Thoracic aorta (tissue), 2 donors: ENCODE results near the gene DDX11. TPM values are rescaled to one million over a fixed set of nuclear protein-coding genes. Genes with fewer than 3 reads are reported as not detected.

Experiments used
- ATAC-seq: fragments of 150-250 bp; one replicate; pipeline ENCODE4 v1.8.0; 2017; ENCODE audit warnings: low read depth; ENCODE audit not compliant: insufficient number of reproducible peaks, low FRiP score
- DNase-seq: peaks from one replicate; pipeline ENCODE4 v3.0.0-alpha.2; 2020; ENCODE audit warnings: low spot score
- H3K27ac ChIP-seq, 2 donors: fragments of 200-600 bp; sonication (generic); 1 replicate in 1 of 2; 2 replicates in 1 of 2; pipeline ENCODE4 v1.5.1; 2016; ENCODE audit warnings: mild to moderate bottlenecking in 2 of 2, moderate library complexity in 2 of 2
- H3K27me3 ChIP-seq: fragments of 200-600 bp; sonication (generic); replicated peaks from 2 replicates; pipeline ENCODE4 v1.6.0; 2016; ENCODE audit warnings: mild to moderate bottlenecking; ENCODE audit not compliant: insufficient read depth
- H3K36me3 ChIP-seq: fragments of 200-600 bp; sonication (generic); one replicate; pipeline ENCODE4 v1.5.1; 2016
- H3K4me1 ChIP-seq, 2 donors: fragments of 200-600 bp; sonication (generic); 1 replicate in 1 of 2; 2 replicates in 1 of 2; pipeline versions ENCODE4 v1.5.1 to v1.6.0; 2016; ENCODE audit warnings: low read depth in 2 of 2, mild to moderate bottlenecking in 1 of 2; ENCODE audit not compliant: control insufficient read depth in 1 of 2
- H3K4me3 ChIP-seq: fragments of 200-600 bp; sonication (generic); 2 replicates; pipeline ENCODE4 v1.5.1; 2016; ENCODE audit warnings: mild to moderate bottlenecking
- H3K9me3 ChIP-seq: fragments of 200-600 bp; sonication (generic); 2 replicates; pipeline ENCODE4 v1.5.1; 2016
- CTCF ChIP-seq: fragments of 200-600 bp; sonication (generic); IDR thresholded peaks from one replicate; pipeline ENCODE4 v1.5.1; 2019; ENCODE audit warnings: antibody characterized with exemption
- total RNA-seq, 2 donors: library from RNA; depleted of rRNA; stranded (reverse); fragments of >200 nt; gene quantifications; one replicate each; pipeline versions ENCODE4 v1.1.0 to v1.2.3, GENCODE V29; 2016

Gene DDX11
- total RNA-seq, 2 donors from 2014 or later = 23.8 to 42.8 TPM

GRCh38 chr12:31033146-31033545 is 40.5 kb upstream of the DDX11 start:
- H3K27ac ChIP-seq = no peak overlapping the region
- no peaks in the 10 kb centered on the region for H3K4me1 ChIP-seq
- no peak for TF ChIP-seq CTCF
- no peaks in the 10 kb centered on the region for H3K36me3 ChIP-seq
- ATAC-seq = no peak
- H3K9me3 ChIP-seq = no peaks in the 10 kb centered on the region
- no peaks in the 10 kb centered on the region for H3K27me3 ChIP-seq
- no peak for DNase-seq
- H3K4me3 ChIP-seq = no peak overlapping the region

GRCh38 chr12:31033681-31034080 is 40.0 kb upstream of the DDX11 start:
- no peak for ATAC-seq
- Histone ChIP-seq H3K27ac (no peak overlapping the region), H3K27me3 (no peaks in the 10 kb centered on the region), H3K4me1 (no peaks in the 10 kb centered on the region), H3K4me3 (no peak overlapping the region), H3K9me3 (no peaks in the 10 kb centered on the region), H3K36me3 (no peaks in the 10 kb centered on the region)
- no peak for TF ChIP-seq CTCF
- no peak for DNase-seq

- Histone ChIP-seq H3K4me3 (no peak overlapping the region), H3K4me1 (no peaks in the 10 kb centered on the region), H3K9me3 (no peaks in the 10 kb centered on the region), H3K27me3 (no peaks in the 10 kb centered on the region), H3K27ac (no peak overlapping the region), H3K36me3 (no peaks in the 10 kb centered on the region)
- ATAC-seq = no peak
- no peak for TF ChIP-seq CTCF
- no peak for DNase-seq
Observed at GRCh38 chr12:31034372-31034771, 39.3 kb upstream of the DDX11 start.

- ATAC-seq (no peak), DNase-seq (no peak)
- H3K27ac ChIP-seq = no peak overlapping the region
- no peak for TF ChIP-seq CTCF
- H3K4me1 ChIP-seq = no peaks in the 10 kb centered on the region
- no peaks in the 10 kb centered on the region for H3K9me3 ChIP-seq
- no peaks in the 10 kb centered on the region for H3K36me3 ChIP-seq
- no peaks in the 10 kb centered on the region for H3K27me3 ChIP-seq
- H3K4me3 ChIP-seq = no peak overlapping the region
Observed at GRCh38 chr12:31035226-31035625, 38.4 kb upstream of the DDX11 start.

- H3K36me3 ChIP-seq = no peaks in the 10 kb centered on the region
- no peak overlapping the region for H3K4me3 ChIP-seq
- DNase-seq (no peak), ATAC-seq (no peak)
- H3K9me3 ChIP-seq = no peaks in the 10 kb centered on the region
- no peaks in the 10 kb centered on the region for H3K27me3 ChIP-seq
- H3K27ac ChIP-seq = no peak overlapping the region
- no peaks in the 10 kb centered on the region for H3K4me1 ChIP-seq
- no peak for TF ChIP-seq CTCF
Observed at GRCh38 chr12:31035967-31036665, 37.5 kb upstream of the DDX11 start.
